Heart left ventricle (tissue), 16 donors: Measurements from ENCODE around the gene CHD3. TPM values are rescaled to one million over a fixed set of nuclear protein-coding genes. Genes with fewer than 3 reads are reported as not detected.

Experiments used
- ATAC-seq, 4 donors: fragments of 200-7000 bp; cut with Tn5 transposase; one replicate each; pipeline ENCODE4 v1.9.1; 2020 to 2022; ENCODE audit warnings: moderate library complexity in 4 of 4, mild to moderate bottlenecking in 3 of 4, moderate number of reproducible peaks in 1 of 4
- DNase-seq, 5 donors: peaks; one replicate each; pipeline ENCODE4 v3.0.0-alpha.2; 2020
- H3K27ac ChIP-seq, 12 donors: fragments of 200-600 bp; sonication (generic) in 4 of 12; one replicate each; pipeline versions ENCODE4 v1.5.0 to v1.8.0; 2016 to 2022; ENCODE audit warnings: mild to moderate bottlenecking in 2 of 12
- H3K27me3 ChIP-seq, 9 donors: fragments of 200-600 bp; sonication (generic) in 2 of 9; one replicate each; pipeline versions ENCODE4 v1.5.1 to v1.8.0; 2016 to 2022; ENCODE audit warnings: mild to moderate bottlenecking in 3 of 9
- H3K36me3 ChIP-seq, 9 donors: fragments of 200-600 bp; sonication (generic) in 2 of 9; one replicate each; pipeline versions ENCODE4 v1.5.0 to v1.8.0; 2018 to 2022; ENCODE audit warnings: mild to moderate bottlenecking in 2 of 9
- H3K4me1 ChIP-seq, 12 donors: fragments of 200-600 bp; sonication (generic) in 4 of 12; one replicate each; pipeline versions ENCODE4 v1.5.0 to v1.8.0; 2016 to 2022; ENCODE audit warnings: mild to moderate bottlenecking in 3 of 12
- H3K4me3 ChIP-seq, 12 donors: fragments of 200-600 bp; sonication (generic) in 4 of 12; one replicate each; pipeline versions ENCODE4 v1.5.0 to v1.8.0; 2017 to 2022; ENCODE audit warnings: mild to moderate bottlenecking in 9 of 12, moderate library complexity in 4 of 12
- H3K9me3 ChIP-seq, 12 donors: fragments of 200-600 bp; sonication (generic) in 4 of 12; one replicate each; pipeline versions ENCODE4 v1.5.0 to v1.8.0; 2016 to 2022; ENCODE audit warnings: mild to moderate bottlenecking in 1 of 12
- CTCF ChIP-seq, 12 donors: fragments of 200-600 bp; sonication (generic) in 4 of 12; IDR thresholded peaks; one replicate each; pipeline versions ENCODE4 v1.5.0 to v1.8.0; 2018 to 2022; ENCODE audit warnings: antibody characterized with exemption in 12 of 12, mild to moderate bottlenecking in 5 of 12
- POLR2A ChIP-seq, 2 donors: fragments of 450-650 bp; IDR thresholded peaks; one replicate each; pipeline ENCODE4 v1.6.1; 2017; ENCODE audit warnings: antibody characterized with exemption in 2 of 2, mild to moderate bottlenecking in 2 of 2, moderate library complexity in 2 of 2
- WGBS, 4 donors: extraction: QIAGEN DNeasy Blood & Tissue Kit in 2 of 4; methylation state at CpG; one replicate each; pipeline versions ENCODE4 v1.1.5 to v1.1.7; 2013 to 2018; 5-methylcytosine and 5-hydroxymethylcytosine counted together
- intact Hi-C, 10 donors: fragments of 100-400 bp; cut with DNase I; formaldehyde crosslinking; loops; one replicate each; pipeline versions ENCODE4 v1.11.1 to v1.14.2; 2022
- polyA plus RNA-seq, 2 donors: library from polyadenylated mRNA; stranded (reverse); fragments of 200-250 nt; gene quantifications; one replicate each; pipeline ENCODE4 v1.2.3, GENCODE V29; 2013
- total RNA-seq, 9 donors: library from RNA; depleted of rRNA in 2 of 9; stranded (reverse); fragments of >200 nt in 2 of 9; fragmentation: NEBNext Ultra II Directional in 3 of 9; extraction: Animal tissue kit (Norgen Biotek cat#: 25700) in 3 of 9; gene quantifications; one replicate each; pipeline versions ENCODE4 v1.1.0 to v1.2.4, GENCODE V29; 2016 to 2023
- donor health status: ischemic (EF 13 %, LVEDD 7.1; RV severe dilation, severe dysfunction).
- donor health status: healthy with polysubstance abuse.
- donor health status: DM: no; HTN: yes; CAD: no.
- donor health status: DM: no; HTN: no; CAD: no.
- donor health status: ischemic (EF 25% LVEDD 6.9; RV normal size, moderate dysfunction).
- donor health status: ischemic (EF 25% LVEDD 5.7; RV mildly dilated, moderate dysfunction).
- donor health status: healthy.
- donor health status: DM: yes; HTN: yes; CAD: no.
- donor health status: ischemic (EF 35%, LVEDD 5.7; RV mildly dilated, moderate dysfunction).
- donor health status: nonischemic (EF 11% LVEDD 7.7; RV severe dilation, severe dysfunction).
- donor health status: DM: yes; HTN: yes; CAD: no.
- donor health status: PGD.
- donor health status: ischemic (EF 29% LVEDD 5.4; RV normal size, mild dysfunction).
- donor health status: nonischemic (EF 23%, LVEDD 6.1; RV moderate dilation, normal function).

CHD3 gene
- total and polyA plus RNA-seq, 11 donors: 6.7 to 30.6 (median 14.3) TPM

GRCh38 chr17:7932949-7933348, 44.4 kb downstream of the CHD3 start:
- no peaks in the 10 kb centered on the region for H3K27me3 ChIP-seq
- ATAC-seq (peak in 1 of 4 donors; percentile 4), DNase-seq (peak in 2 of 5 donors; percentile 36 to 46)
- TF ChIP-seq POLR2A (IDR thresholded peaks at IDR 0.05) (no peak), CTCF (IDR thresholded peaks at IDR 0.05) (no peak)
- H3K4me3 ChIP-seq: peak overlapping the region; percentile 65 to 97 (median 80)
- peak overlapping the region in 7 of 12 donors; percentile 23 to 88 (median 81) for H3K27ac ChIP-seq
- peaks cover 0 to 40% (median 29%) of the 10 kb centered on the region in 9 donors for H3K36me3 ChIP-seq
- WGBS, 4 donors: 14 to 27% (median 15%) methylated on average over 16 of the region's 16 CpGs
- H3K4me1 ChIP-seq: peaks cover 2 to 30% (median 19%) of the 10 kb centered on the region in 12 donors
- no peaks in the 10 kb centered on the region for H3K9me3 ChIP-seq
- intact Hi-C loops: loop anchor here in 3 of 10 donors (2.0 to 5.0 kb wide), 4 partner anchors 44 to 59 kb away; partner anchors contain the start of gene CHD3 (in 2 of the 3)

- Histone ChIP-seq H3K36me3 (peaks cover 0 to 64% (median 58%) of the 10 kb centered on the region in 9 donors), H3K4me3 (no peak overlapping the region), H3K9me3 (no peaks in the 10 kb centered on the region), H3K4me1 (peaks cover 2 to 29% (median 17%) of the 10 kb centered on the region in 12 donors), H3K27me3 (no peaks in the 10 kb centered on the region), H3K27ac (no peak overlapping the region)
- intact Hi-C loops: no loop called here
- ATAC-seq (no peak), DNase-seq (no peak)
- TF ChIP-seq CTCF (IDR thresholded peaks at IDR 0.05) (no peak), POLR2A (IDR thresholded peaks at IDR 0.05) (no peak)
Observed at GRCh38 chr17:7935859-7936258, 47.3 kb downstream of the CHD3 start.

- H3K27me3 ChIP-seq: no peaks in the 10 kb centered on the region
- no peak overlapping the region for H3K27ac ChIP-seq
- H3K4me3 ChIP-seq: no peak overlapping the region
- 96 to 97% (median 97%) methylated on average over 4 of the region's 4 CpGs for WGBS, 4 donors
- peaks cover 0 to 96% (median 85%) of the 10 kb centered on the region in 9 donors for H3K36me3 ChIP-seq
- intact Hi-C loops: no loop called here
- DNase-seq (no peak), ATAC-seq (no peak)
- peaks cover 0 to 3% (median 0%) of the 10 kb centered on the region in 12 donors for H3K4me1 ChIP-seq
- TF ChIP-seq CTCF (IDR thresholded peaks at IDR 0.05): no peak
- TF ChIP-seq POLR2A (IDR thresholded peaks at IDR 0.05): no peak
- H3K9me3 ChIP-seq: no peaks in the 10 kb centered on the region
Observed at GRCh38 chr17:7940034-7940433, 51.4 kb downstream of the CHD3 start.

GRCh38 chr17:7940743-7941142, 52.2 kb downstream of the CHD3 start:
- 91 to 96% (median 95%) methylated on average over 6 of the region's 6 CpGs for WGBS, 4 donors
- H3K36me3 ChIP-seq: peaks cover under 1 to 97% (median 85%) of the 10 kb centered on the region in 9 donors
- no peak overlapping the region for H3K4me3 ChIP-seq
- H3K4me1 ChIP-seq: peaks cover 0 to 3% (median 0%) of the 10 kb centered on the region in 12 donors
- no peak overlapping the region for H3K27ac ChIP-seq
- no peaks in the 10 kb centered on the region for H3K27me3 ChIP-seq
- no peaks in the 10 kb centered on the region for H3K9me3 ChIP-seq
- DNase-seq (no peak), ATAC-seq (no peak)
- intact Hi-C loops: no loop called here
- TF ChIP-seq POLR2A (IDR thresholded peaks at IDR 0.05) (no peak), CTCF (IDR thresholded peaks at IDR 0.05) (no peak)
